Measurements from ENCODE around the gene FAM180B. TPM values are rescaled to one million over a fixed set of nuclear protein-coding genes. Genes with fewer than 3 reads are reported as not detected.

FAM180B gene
- total RNA-seq, 1 experiment from 2014 or later = not detected

- TF ChIP-seq TCF7L2 (IDR thresholded peaks at IDR 0.05; ENCODE audit: borderline replicate concordance, extremely low read depth, insufficient read depth, insufficient read length) (no peak), ZBTB33 (IDR thresholded peaks at IDR 0.05; ENCODE audit: extremely low read depth, insufficient replicate concordance, low read length) (no peak), ATF3 (IDR thresholded peaks at IDR 0.05) (no peak), SP1 (IDR thresholded peaks at IDR 0.05; ENCODE audit: low read depth) (no peak)
These were observed 30.9 kb downstream of the FAM180B start (continued) for GRCh38 chr11:47617417-47617809.

GRCh38 chr11:47620836-47621378 lies 34.4 kb downstream of the FAM180B start:
- DNase-seq (ENCODE audit: low read depth, low spot score) = no peak
- H3K4me3 ChIP-seq (replicated peaks in 1 of 2; ENCODE audit: low read depth in 1 of 2, low read length in 2 of 2) = no peak overlapping the region
- no TSS peak for BruUV-seq (replicated peaks)
- no peak overlapping the region for H2AFZ ChIP-seq (ENCODE audit: low read depth, low read length, poor library complexity, severe bottlenecking)
- H4K20me1 ChIP-seq (ENCODE audit: insufficient read depth) = no peaks in the 10 kb centered on the region; the same call in 1 of the 2 replicates
- H3K9ac ChIP-seq (ENCODE audit: low read length) = no peak overlapping the region
- CTCF ChIA-PET = no interaction called here
- H3K36me3 ChIP-seq (ENCODE audit: control insufficient read depth in 1 of 2, insufficient read depth in 2 of 2, low read length in 2 of 2) = peaks cover 34 to 43% of the 10 kb centered on the region in 2 experiments
- no peak for ATAC-seq
- no peak overlapping the region for H3K27ac ChIP-seq (ENCODE audit: low read depth, low read length)
- POLR2A ChIA-PET = no interaction called here
- intact Hi-C loops (cut with micrococcal nuclease) = no loop called here
- H3K9me3 ChIP-seq (ENCODE audit: control insufficient read depth in 1 of 2, insufficient read depth in 1 of 2, low read depth in 1 of 2, low read length in 2 of 2) = no peaks in the 10 kb centered on the region
- no peaks in the 10 kb centered on the region for H3K79me2 ChIP-seq (ENCODE audit: insufficient read depth, low read length)
- H3K9me2 ChIP-seq (ENCODE audit: insufficient read depth) = no peaks in the 10 kb centered on the region
- TF ChIP-seq REST (IDR thresholded peaks at IDR 0.05; ENCODE audit: low read depth) = no peak
- no peak for TF ChIP-seq ZNF274 (IDR thresholded peaks at IDR 0.05; ENCODE audit: low read depth, low read length)
- no peak for TF ChIP-seq CTCF (IDR thresholded peaks at IDR 0.05 in 2 of 3, conservative IDR thresholded peaks at IDR 0.05 in 1 of 3; ENCODE audit: borderline replicate concordance in 1 of 3, insufficient read depth in 1 of 3, low read depth in 2 of 3, low read length in 2 of 3)
- no peak for TF ChIP-seq EGR1 (IDR thresholded peaks at IDR 0.05; ENCODE audit: low read depth)
- no peak for TF ChIP-seq MAX (IDR thresholded peaks at IDR 0.05)
- TF ChIP-seq CBX3 (IDR thresholded peaks at IDR 0.05; ENCODE audit: low read depth) = no peak
- TF ChIP-seq ELF1 (IDR thresholded peaks at IDR 0.05; ENCODE audit: borderline replicate concordance, low read depth) = no peak
- TF ChIP-seq EZH2phosphoT487 (IDR thresholded peaks at IDR 0.05; ENCODE audit: borderline replicate concordance) = no peak
- no peak for TF ChIP-seq ZFX (IDR thresholded peaks at IDR 0.05)
- no peak for TF ChIP-seq EZH2 (IDR thresholded peaks at IDR 0.05)
- no peak for TF ChIP-seq POLR2A (IDR thresholded peaks at IDR 0.05; ENCODE audit: borderline replicate concordance, extremely low read depth, insufficient read depth, insufficient read length)
- H3K4me1 ChIP-seq (ENCODE audit: control insufficient read depth in 1 of 2, insufficient read depth in 2 of 2, low read length in 2 of 2) = no peaks in the 10 kb centered on the region
- RAD21 ChIA-PET (ENCODE audit: low non-redundant PET in 1 of 2, low total read pairs in 2 of 2, uncharacterized antibody in 2 of 2, unreplicated experiment in 2 of 2) = no interaction called here
- H3K4me2 ChIP-seq (ENCODE audit: low read length) = no peak overlapping the region
- no peaks in the 10 kb centered on the region for H3K27me3 ChIP-seq (ENCODE audit: insufficient read depth, low read length)
